Lower leg skin (tissue), 4 donors: ENCODE results near the gene GUCY1A1. TPM values are rescaled to one million over a fixed set of nuclear protein-coding genes. Genes with fewer than 3 reads are reported as not detected.

Source experiments
- DNase-seq, 2 donors: peaks; one replicate each; pipeline ENCODE4 v3.0.0-alpha.2; 2019; ENCODE audit warnings: low spot score in 2 of 2
- H3K4me3 ChIP-seq: fragments of 200-600 bp; sonication (generic); 2 replicates; pipeline ENCODE4 v1.5.1; 2017; ENCODE audit warnings: mild to moderate bottlenecking, low read depth; ENCODE audit not compliant: poor library complexity, severe bottlenecking
- POLR2A ChIP-seq, 2 donors: fragments of 450-650 bp; IDR thresholded peaks; one replicate each; pipeline ENCODE4 v1.6.1; 2016 to 2017; ENCODE audit warnings: antibody characterized with exemption in 2 of 2, mild to moderate bottlenecking in 1 of 2, moderate library complexity in 1 of 2
- WGBS, 2 donors: methylation state at CpG; one replicate each; pipeline ENCODE4 v1.1.5; 2018; 5-methylcytosine and 5-hydroxymethylcytosine counted together
- intact Hi-C: fragments of 100-400 bp; cut with DNase I; formaldehyde crosslinking; loops from one replicate; pipeline ENCODE4 v1.15.0; 2023; ENCODE audit warnings: low total_unique reads
- total RNA-seq, 4 donors: library from RNA; depleted of rRNA; stranded (reverse); fragments of >200 nt; gene quantifications; one replicate each; pipeline ENCODE4 v1.1.0, GENCODE V29; 2016
- TF ChIP-seq, protein P1 (sequence below), 3 donors: fragments of 450-650 bp; IDR thresholded peaks; one replicate each; pipeline ENCODE4 v1.5.1; 2016; ENCODE audit warnings: antibody characterized with exemption in 3 of 3, mild to moderate bottlenecking in 3 of 3, moderate library complexity in 2 of 3

GUCY1A1 gene
- total RNA-seq, 4 donors from 2014 or later, result 1.5 to 12.9 (median 9.2) TPM

DNA sequence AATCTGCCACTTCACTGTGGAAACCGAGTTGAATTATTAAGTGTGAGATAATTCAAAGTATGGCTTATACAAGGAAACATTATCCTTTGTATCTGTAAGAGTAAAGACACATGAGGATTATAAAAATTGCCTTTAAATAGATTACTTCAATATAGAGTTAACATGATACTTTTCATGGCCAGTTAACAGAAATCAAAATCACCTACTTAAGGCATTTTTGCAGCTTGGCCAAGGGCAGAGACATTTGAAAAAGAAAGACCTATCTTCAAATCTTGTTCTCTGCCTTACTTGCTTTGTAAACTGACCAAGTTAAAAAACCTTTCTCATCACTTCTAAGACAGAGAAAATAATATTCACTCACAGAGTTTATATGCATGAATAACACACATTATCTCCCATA is 47.3 kb downstream of the GUCY1A1 start:
- DNase-seq, result no peak
- WGBS, 2 donors, result 70 to 76% methylated on average over 1 of the region's 1 CpG
- no peak overlapping the region for H3K4me3 ChIP-seq
- no peak for TF ChIP-seq POLR2A (IDR thresholded peaks at IDR 0.05)
- TF ChIP-seq, protein P1, sequence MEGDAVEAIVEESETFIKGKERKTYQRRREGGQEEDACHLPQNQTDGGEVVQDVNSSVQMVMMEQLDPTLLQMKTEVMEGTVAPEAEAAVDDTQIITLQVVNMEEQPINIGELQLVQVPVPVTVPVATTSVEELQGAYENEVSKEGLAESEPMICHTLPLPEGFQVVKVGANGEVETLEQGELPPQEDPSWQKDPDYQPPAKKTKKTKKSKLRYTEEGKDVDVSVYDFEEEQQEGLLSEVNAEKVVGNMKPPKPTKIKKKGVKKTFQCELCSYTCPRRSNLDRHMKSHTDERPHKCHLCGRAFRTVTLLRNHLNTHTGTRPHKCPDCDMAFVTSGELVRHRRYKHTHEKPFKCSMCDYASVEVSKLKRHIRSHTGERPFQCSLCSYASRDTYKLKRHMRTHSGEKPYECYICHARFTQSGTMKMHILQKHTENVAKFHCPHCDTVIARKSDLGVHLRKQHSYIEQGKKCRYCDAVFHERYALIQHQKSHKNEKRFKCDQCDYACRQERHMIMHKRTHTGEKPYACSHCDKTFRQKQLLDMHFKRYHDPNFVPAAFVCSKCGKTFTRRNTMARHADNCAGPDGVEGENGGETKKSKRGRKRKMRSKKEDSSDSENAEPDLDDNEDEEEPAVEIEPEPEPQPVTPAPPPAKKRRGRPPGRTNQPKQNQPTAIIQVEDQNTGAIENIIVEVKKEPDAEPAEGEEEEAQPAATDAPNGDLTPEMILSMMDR (IDR thresholded peaks at IDR 0.05), result no peak
- intact Hi-C loops, result no loop called here

DNA sequence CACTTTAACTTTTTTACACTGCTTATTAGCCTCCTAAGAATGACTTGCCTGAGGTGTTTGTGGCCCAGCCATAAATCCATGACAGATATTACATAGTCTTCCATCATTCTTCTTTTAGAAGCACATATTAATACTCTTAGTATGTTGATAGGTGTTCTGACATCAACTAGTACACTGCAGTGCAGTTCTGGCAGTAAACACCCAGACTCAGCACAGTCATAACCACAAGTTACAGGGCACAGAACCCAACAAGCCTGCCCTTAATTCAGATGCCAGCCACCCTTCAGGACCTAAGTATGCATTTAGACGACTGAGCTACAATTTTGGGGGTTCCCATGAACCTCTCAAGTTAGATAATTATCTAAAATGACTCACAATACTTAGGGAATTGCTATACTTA is 55.7 kb downstream of the GUCY1A1 start:
- intact Hi-C loops, result no loop called here
- 35 to 54% methylated on average over 1 of the region's 1 CpG for WGBS, 2 donors
- H3K4me3 ChIP-seq, result no peak overlapping the region
- DNase-seq, result no peak
- TF ChIP-seq, protein P1 (IDR thresholded peaks at IDR 0.05), result no peak
- TF ChIP-seq POLR2A (IDR thresholded peaks at IDR 0.05), result no peak

DNA sequence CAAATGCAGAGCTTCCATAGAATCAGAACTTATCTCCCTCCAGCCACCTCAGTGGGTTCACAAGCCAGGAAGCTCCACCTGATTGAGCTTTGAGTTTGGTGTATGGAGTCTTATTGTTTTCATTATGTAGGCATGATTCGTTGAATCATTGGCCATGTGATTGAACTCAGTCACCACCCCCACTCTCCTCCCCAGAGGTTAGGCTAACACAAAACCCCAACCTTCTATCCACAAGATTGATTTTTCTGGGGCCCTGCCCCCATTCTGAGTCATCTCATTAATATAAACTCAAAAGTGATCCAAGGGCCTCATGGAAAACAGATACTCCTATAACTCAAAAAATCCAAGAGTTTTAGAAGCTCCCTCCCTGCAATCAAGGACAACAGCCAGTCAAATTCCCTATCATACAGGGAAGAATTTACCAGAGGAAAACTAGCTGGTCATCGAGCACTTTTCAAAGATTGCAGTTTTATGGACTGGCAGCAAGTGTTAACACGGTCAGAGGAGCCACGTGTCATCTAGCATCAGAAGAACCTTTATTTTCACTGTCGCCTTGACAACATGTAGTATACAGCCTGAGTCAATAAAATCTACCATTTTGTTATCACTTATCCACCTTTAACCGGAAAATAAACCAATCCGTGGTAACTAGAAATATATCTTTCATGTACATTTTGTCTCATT is 56.3 kb downstream of the GUCY1A1 start:
- no peak overlapping the region for H3K4me3 ChIP-seq
- no peak for DNase-seq
- 84 to 86% methylated on average over 7 of the region's 7 CpGs for WGBS, 2 donors
- TF ChIP-seq POLR2A (IDR thresholded peaks at IDR 0.05), result no peak
- TF ChIP-seq, protein P1 (IDR thresholded peaks at IDR 0.05), result no peak
- intact Hi-C loops, result no loop called here

DNA sequence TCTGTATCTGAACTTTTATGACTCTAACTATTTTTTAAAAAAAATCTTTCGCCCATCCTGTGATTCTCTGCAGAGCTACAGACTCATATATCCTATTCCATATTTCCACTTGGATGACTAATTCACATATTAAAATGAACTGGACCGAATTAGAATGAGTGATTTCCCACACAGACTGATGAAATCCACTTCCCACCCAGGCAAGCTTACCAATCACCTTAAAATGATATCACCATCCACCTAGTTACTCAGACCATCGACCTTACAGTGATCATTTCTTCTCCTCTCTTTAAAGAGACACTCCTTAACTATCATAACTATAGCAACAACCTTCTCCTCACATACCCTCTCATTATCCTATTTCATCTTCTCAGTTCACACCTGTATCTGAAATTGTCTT is 58.1 kb downstream of the GUCY1A1 start:
- 69 to 79% methylated on average over 3 of the region's 3 CpGs for WGBS, 2 donors
- intact Hi-C loops, result no loop called here

DNA sequence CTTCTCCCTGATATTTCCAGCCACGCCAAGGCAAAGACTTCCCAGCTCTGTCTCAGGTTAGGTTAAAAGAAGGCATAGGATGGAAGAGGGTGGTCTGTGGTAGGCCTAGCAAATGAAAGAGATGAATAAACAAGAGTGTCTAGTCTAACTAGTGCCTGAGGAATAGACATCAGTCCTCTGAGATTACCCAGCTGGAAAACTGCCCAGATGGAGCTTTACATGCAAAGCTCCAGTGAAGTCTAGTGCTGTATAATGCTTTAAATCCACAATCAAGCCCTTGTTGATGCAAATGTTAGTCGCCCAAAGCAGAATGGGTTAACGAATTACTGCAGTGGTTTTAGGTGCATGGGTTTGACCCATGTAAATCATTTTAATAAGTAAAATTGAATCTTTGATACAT is 67.4 kb downstream of the GUCY1A1 start:
- no peak for TF ChIP-seq POLR2A (IDR thresholded peaks at IDR 0.05)
- TF ChIP-seq, protein P1 (IDR thresholded peaks at IDR 0.05), result no peak
- intact Hi-C loops, result no loop called here
- WGBS, 2 donors, result 83 to 90% methylated on average over 3 of the region's 3 CpGs
- no peak overlapping the region for H3K4me3 ChIP-seq
- no peak for DNase-seq

More for the DNA sequence above, 58.1 kb downstream of the GUCY1A1 start:
- no peak overlapping the region for H3K4me3 ChIP-seq
- DNase-seq, result no peak
- TF ChIP-seq POLR2A (IDR thresholded peaks at IDR 0.05), result no peak
- TF ChIP-seq, protein P1 (IDR thresholded peaks at IDR 0.05), result no peak

DNA sequence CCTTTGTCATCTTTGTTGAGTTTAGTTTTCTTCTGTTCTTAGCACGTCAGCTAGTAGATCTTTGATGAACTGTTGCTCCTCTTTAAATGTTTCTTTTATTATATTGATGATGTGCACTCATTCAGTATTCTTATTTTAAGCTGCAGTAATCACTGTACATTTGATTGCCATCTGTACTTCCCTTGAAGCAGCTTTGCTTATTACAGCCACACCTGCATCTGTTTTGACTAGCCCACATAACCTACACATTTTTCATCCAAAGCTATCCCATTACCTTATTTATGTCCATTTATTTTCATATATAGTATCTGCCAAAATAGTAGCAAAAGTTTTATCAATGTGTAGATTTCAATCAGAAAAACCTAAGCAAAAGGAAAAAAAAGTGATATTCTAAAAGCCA is 68.3 kb downstream of the GUCY1A1 start:
- no peak overlapping the region for H3K4me3 ChIP-seq
- intact Hi-C loops, result no loop called here
- WGBS, 2 donors, result 71 to 76% methylated on average over 1 of the region's 1 CpG
- DNase-seq, result no peak
- TF ChIP-seq POLR2A (IDR thresholded peaks at IDR 0.05), result no peak
- TF ChIP-seq, protein P1 (IDR thresholded peaks at IDR 0.05), result no peak
